GM12878 (cell line): ENCODE results near the gene CCDC187. TPM values are rescaled to one million over a fixed set of nuclear protein-coding genes. Genes with fewer than 3 reads are reported as not detected.

Source experiments
- ATAC-seq: fragments of 200-7000 bp; cut with Tn5 transposase; 3 replicates; pipeline ENCODE4 v1.9.1; 2020; ENCODE audit warnings: mild to moderate bottlenecking, moderate library complexity
- BruUV-seq: library from RNA; stranded (reverse); fragments of 400-500 nt; replicated peaks from 2 replicates; lab custom pipeline; 2021; lab: Mats Ljungman, UMichigan
- CTCF ChIA-PET: fragments of 300-600 bp; sonication (Branson Sonifier 250); formaldehyde crosslinking; extraction: SDS; loops from one replicate; lab custom pipeline; 2021; ENCODE audit warnings: inconsistent platforms; lab: Yijun Ruan, JAX
- POLR2A ChIA-PET: fragments of 350-600 bp; formaldehyde crosslinking; extraction: SDS; loops from one replicate; lab custom pipeline; 2021; ENCODE audit warnings: inconsistent platforms; lab: Charles Lee
- RAD21 ChIA-PET: fragments of 300-600 bp; sonication (Branson Sonifier 250); formaldehyde crosslinking; loops from one replicate; lab custom pipeline; 2023; ENCODE audit warnings: antibody characterized with exemption; ENCODE audit not compliant: unreplicated experiment; lab: Charles Lee
- SMC1A ChIA-PET: fragments of 300-600 bp; sonication (Branson Sonifier 250); formaldehyde crosslinking; loops from one replicate; lab custom pipeline; 2023; ENCODE audit not compliant: unreplicated experiment, uncharacterized antibody; lab: Charles Lee
- DNase-seq: peaks from one replicate; pipeline ENCODE4 v3.0.0-alpha.2; 2011; ENCODE audit warnings: low read depth, low spot score
- FAIRE-seq: peaks from 3 replicates; lab custom pipeline; 2011; peaks lifted over from hg19 to GRCh38; lab: Jason Lieb, UNC
- H2AFZ ChIP-seq: 2 replicates; pipeline ENCODE4 v1.6.0; 2011; ENCODE audit warnings: low read depth, low read length, control low read depth; ENCODE audit not compliant: control insufficient read depth
- H3K27ac ChIP-seq: 2 replicates; pipeline ENCODE4 v1.5.1; 2011; ENCODE audit warnings: control low read depth; ENCODE audit not compliant: control insufficient read depth, insufficient read depth
- H3K27me3 ChIP-seq, 2 experiments: replicated peaks in 1 of 2; 2 replicates each; pipeline versions ENCODE4 v1.6.0 to v1.6.1; 2011; ENCODE audit warnings: low read length in 1 of 2; ENCODE audit not compliant: control insufficient read depth in 2 of 2, insufficient read depth in 2 of 2
- H3K36me3 ChIP-seq, 2 experiments: 2 replicates each; pipeline ENCODE4 v1.5.1; 2011; ENCODE audit warnings: low read length in 1 of 2; ENCODE audit not compliant: control insufficient read depth in 2 of 2, insufficient read depth in 2 of 2
- H3K4me1 ChIP-seq: 2 replicates; pipeline ENCODE4 v1.6.1; 2011; ENCODE audit warnings: mild to moderate bottlenecking, low read length, moderate library complexity, mixed read lengths; ENCODE audit not compliant: control insufficient read depth, insufficient read depth
- H3K4me2 ChIP-seq: 2 replicates; pipeline ENCODE4 v1.6.0; 2011; ENCODE audit warnings: control low read depth; ENCODE audit not compliant: control insufficient read depth, insufficient read depth
- H3K4me3 ChIP-seq: fragments of 200-600 bp; sonication (generic); 2 replicates; pipeline ENCODE4 v1.5.1; 2016
- H3K79me2 ChIP-seq: 2 replicates; pipeline ENCODE4 v1.6.0; 2011; ENCODE audit warnings: low read length; ENCODE audit not compliant: control insufficient read depth, insufficient read depth
- H3K9ac ChIP-seq: 2 replicates; pipeline ENCODE4 v1.8.0; 2011; ENCODE audit warnings: low read length, control low read depth, mixed read lengths; ENCODE audit not compliant: control insufficient read depth, insufficient read depth
- H3K9me3 ChIP-seq: replicated peaks from 3 replicates; pipeline ENCODE4 v1.5.1; 2011; ENCODE audit warnings: mild to moderate bottlenecking, low read length; ENCODE audit not compliant: control insufficient read depth, insufficient read depth
- H4K20me1 ChIP-seq: 2 replicates; pipeline ENCODE4 v1.6.0; 2011; ENCODE audit not compliant: control insufficient read depth, insufficient read depth
- ASH2L ChIP-seq: fragments of 300-600, 200-600 bp; sonication (generic); IDR thresholded peaks from 2 replicates; pipeline ENCODE4 v1.6.1; 2017; ENCODE audit warnings: low read depth, mild to moderate bottlenecking, borderline replicate concordance
- FOXM1 ChIP-seq: IDR thresholded peaks from 2 replicates; pipeline ENCODE4 v1.6.1; 2012; ENCODE audit warnings: low read depth, mild to moderate bottlenecking, inconsistent platforms, low read length, moderate library complexity
- NFYB ChIP-seq: IDR thresholded peaks from 2 replicates; pipeline ENCODE4 v1.6.1; 2011; ENCODE audit warnings: low read depth, mild to moderate bottlenecking, low read length, improper control_type of control experiment, moderate library complexity; ENCODE audit not compliant: insufficient read depth
- NR2F1 ChIP-seq: fragments of 450-650 bp; conservative IDR thresholded peaks from 2 replicates; pipeline ENCODE4 v1.6.1; 2017; ENCODE audit warnings: mild to moderate bottlenecking
- ZNF217 ChIP-seq: fragments of 450-650 bp; IDR thresholded peaks from 2 replicates; pipeline ENCODE4 v1.6.1; 2017; ENCODE audit warnings: antibody characterized with exemption, mild to moderate bottlenecking
- WGBS: methylation state at CpG from one replicate; pipeline ENCODE4 v1.1.6; 2016; ENCODE audit warnings: low lambda C conversion rate; ENCODE audit not compliant: insufficient replicate concordance, insufficient coverage; ENCODE audit errors: missing lambda C conversion rate; 5-methylcytosine and 5-hydroxymethylcytosine counted together
- in situ Hi-C: fragments of 300-500 bp; cut with MboI; formaldehyde crosslinking; loops from 9 replicates; pipeline ENCODE4 v1.14.3; 2018; ENCODE audit warnings: mixed read lengths
- intact Hi-C: fragments of 100-400 bp; cut with micrococcal nuclease; formaldehyde crosslinking; loops from one replicate; pipeline ENCODE4 v1.14.2; 2022; ENCODE audit not compliant: unreplicated experiment
- polyA plus RNA-seq, 11 experiments: library from polyadenylated mRNA; depleted of rRNA in 4 of 11; unstranded in 6 of 11; stranded (reverse) in 5 of 11; fragments of >200 nt; fragmentation: Nextera tagmentation in 4 of 11; fragmentation: Illumina TruSeq in 1 of 11; extraction: Ambion mirVana in 4 of 11; extraction: Trizol in 1 of 11; gene quantifications; 1 replicate in 1 of 11; 2 replicates in 10 of 11; pipeline versions ENCODE4 v1.2.1 to v1.2.3, GENCODE V29; 2011 to 2016; ENCODE audit warnings: inconsistent platforms in 2 of 11, missing spikeins in 2 of 11, low read depth in 1 of 11
- total RNA-seq, 4 experiments: library from RNA; depleted of rRNA in 3 of 4; stranded (reverse); fragments of >200 nt in 3 of 4; fragmentation: Illumina TruSeq in 1 of 4; extraction: Trizol in 1 of 4; gene quantifications; 2 replicates each; pipeline versions ENCODE4 v1.2.1 to v1.2.3, GENCODE V29; 2013 to 2021
- TF ChIP-seq, protein P1 (sequence below): IDR thresholded peaks from 2 replicates; pipeline ENCODE4 v1.6.1; 2011; ENCODE audit warnings: low read depth, mild to moderate bottlenecking, low read length, moderate library complexity, borderline replicate concordance; ENCODE audit errors: extremely low read depth
- TF ChIP-seq, protein P2 (sequence below): fragments of 450-650 bp; IDR thresholded peaks from 2 replicates; pipeline ENCODE4 v1.6.1; 2017; ENCODE audit warnings: mild to moderate bottlenecking, moderate library complexity
- TF ChIP-seq, protein P3 (sequence below): fragments of 450-650 bp; IDR thresholded peaks from 2 replicates; pipeline ENCODE4 v1.6.1; 2017; ENCODE audit warnings: antibody characterized with exemption, mild to moderate bottlenecking, moderate library complexity
- TF ChIP-seq, protein P4 (sequence below): fragments of 450-650 bp; IDR thresholded peaks from 2 replicates; pipeline ENCODE4 v1.6.1; 2018; ENCODE audit warnings: mild to moderate bottlenecking, low read depth, moderate library complexity; ENCODE audit not compliant: partially characterized antibody
- TF ChIP-seq, protein P5 (sequence below): IDR thresholded peaks from 2 replicates; pipeline ENCODE4 v1.6.1; 2012; ENCODE audit warnings: low read depth, low read length, improper control_type of control experiment

The CCDC187 gene
- total and polyA plus RNA-seq, 10 of the 15 experiments (the other 5 are each of a cell fraction or from before 2014, with no cell fraction given), result 0.04 to 0.23 (median 0.04) TPM; not detected in 7

DNA sequence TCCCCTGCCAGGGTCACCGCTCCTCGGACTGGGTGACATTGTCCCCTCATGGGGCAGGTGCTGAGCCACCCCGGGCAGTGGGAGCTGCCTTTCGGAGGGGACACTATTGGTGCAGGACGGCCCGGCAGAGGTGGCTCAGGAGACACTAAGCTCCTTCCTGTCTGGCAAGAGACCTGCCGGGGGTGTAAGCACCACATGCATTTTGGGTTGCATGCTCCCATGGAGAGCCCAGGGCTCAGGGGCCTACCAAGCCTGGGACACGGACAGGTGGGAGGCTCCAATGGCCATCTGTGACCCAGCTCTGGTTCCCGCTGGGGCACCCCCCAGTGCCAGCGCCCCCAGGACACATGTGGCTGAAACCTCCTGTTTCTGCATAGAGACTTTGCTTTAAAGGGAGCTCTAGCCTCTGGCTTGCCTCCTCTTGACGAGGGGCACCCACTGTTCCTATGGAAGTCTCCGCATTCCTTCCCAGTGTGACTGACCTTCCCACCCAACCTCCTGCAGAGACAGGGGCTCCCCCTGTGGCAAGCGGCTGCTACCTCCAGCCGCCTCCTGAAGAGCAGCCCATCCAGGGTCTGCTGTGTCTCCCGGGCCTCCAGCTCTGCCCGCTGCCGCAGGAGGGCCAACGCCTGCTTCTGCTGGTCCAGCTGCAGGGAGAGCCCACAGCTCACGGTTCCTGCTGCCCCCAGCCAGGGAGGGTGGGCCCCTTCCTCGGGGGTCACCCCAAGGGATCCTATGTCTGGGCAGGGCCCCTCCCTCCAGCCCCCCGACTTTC is 28.1 kb downstream of the CCDC187 start:
- ATAC-seq (no peak), DNase-seq (no peak), FAIRE-seq (no peak)
- in situ Hi-C loops (no loop called here), intact Hi-C loops (no loop called here)
- 21% methylated on average over 20 of the region's 21 CpGs for WGBS
- H3K4me3 ChIP-seq, result no peak overlapping the region
- ChIA-PET POLR2A (no interaction called here), SMC1A (no interaction called here), RAD21 (interaction anchor here (1.1 kb wide), 1 partner anchor 9 kb away, joined by 3 read pairs; no protein-coding TSS in a partner anchor), CTCF (interaction anchor here (1.7 kb wide), 1 partner anchor 9 kb away, joined by 4 read pairs; no protein-coding TSS in a partner anchor)
- H3K9ac ChIP-seq, result no peak overlapping the region
- no peaks in the 10 kb centered on the region for H3K4me1 ChIP-seq
- H3K27ac ChIP-seq, result no peak overlapping the region
- TF ChIP-seq ZNF217 (no peak), FOXM1 (no peak), ASH2L (no peak), NFYB (no peak), NR2F1 (no peak)
- TF ChIP-seq, protein P1, sequence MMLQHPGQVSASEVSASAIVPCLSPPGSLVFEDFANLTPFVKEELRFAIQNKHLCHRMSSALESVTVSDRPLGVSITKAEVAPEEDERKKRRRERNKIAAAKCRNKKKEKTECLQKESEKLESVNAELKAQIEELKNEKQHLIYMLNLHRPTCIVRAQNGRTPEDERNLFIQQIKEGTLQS, result no peak
- TF ChIP-seq, protein P2, sequence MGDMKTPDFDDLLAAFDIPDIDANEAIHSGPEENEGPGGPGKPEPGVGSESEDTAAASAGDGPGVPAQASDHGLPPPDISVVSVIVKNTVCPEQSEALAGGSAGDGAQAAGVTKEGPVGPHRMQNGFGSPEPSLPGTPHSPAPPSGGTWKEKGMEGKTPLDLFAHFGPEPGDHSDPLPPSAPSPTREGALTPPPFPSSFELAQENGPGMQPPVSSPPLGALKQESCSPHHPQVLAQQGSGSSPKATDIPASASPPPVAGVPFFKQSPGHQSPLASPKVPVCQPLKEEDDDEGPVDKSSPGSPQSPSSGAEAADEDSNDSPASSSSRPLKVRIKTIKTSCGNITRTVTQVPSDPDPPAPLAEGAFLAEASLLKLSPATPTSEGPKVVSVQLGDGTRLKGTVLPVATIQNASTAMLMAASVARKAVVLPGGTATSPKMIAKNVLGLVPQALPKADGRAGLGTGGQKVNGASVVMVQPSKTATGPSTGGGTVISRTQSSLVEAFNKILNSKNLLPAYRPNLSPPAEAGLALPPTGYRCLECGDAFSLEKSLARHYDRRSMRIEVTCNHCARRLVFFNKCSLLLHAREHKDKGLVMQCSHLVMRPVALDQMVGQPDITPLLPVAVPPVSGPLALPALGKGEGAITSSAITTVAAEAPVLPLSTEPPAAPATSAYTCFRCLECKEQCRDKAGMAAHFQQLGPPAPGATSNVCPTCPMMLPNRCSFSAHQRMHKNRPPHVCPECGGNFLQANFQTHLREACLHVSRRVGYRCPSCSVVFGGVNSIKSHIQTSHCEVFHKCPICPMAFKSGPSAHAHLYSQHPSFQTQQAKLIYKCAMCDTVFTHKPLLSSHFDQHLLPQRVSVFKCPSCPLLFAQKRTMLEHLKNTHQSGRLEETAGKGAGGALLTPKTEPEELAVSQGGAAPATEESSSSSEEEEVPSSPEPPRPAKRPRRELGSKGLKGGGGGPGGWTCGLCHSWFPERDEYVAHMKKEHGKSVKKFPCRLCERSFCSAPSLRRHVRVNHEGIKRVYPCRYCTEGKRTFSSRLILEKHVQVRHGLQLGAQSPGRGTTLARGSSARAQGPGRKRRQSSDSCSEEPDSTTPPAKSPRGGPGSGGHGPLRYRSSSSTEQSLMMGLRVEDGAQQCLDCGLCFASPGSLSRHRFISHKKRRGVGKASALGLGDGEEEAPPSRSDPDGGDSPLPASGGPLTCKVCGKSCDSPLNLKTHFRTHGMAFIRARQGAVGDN, result no peak
- TF ChIP-seq, protein P3, sequence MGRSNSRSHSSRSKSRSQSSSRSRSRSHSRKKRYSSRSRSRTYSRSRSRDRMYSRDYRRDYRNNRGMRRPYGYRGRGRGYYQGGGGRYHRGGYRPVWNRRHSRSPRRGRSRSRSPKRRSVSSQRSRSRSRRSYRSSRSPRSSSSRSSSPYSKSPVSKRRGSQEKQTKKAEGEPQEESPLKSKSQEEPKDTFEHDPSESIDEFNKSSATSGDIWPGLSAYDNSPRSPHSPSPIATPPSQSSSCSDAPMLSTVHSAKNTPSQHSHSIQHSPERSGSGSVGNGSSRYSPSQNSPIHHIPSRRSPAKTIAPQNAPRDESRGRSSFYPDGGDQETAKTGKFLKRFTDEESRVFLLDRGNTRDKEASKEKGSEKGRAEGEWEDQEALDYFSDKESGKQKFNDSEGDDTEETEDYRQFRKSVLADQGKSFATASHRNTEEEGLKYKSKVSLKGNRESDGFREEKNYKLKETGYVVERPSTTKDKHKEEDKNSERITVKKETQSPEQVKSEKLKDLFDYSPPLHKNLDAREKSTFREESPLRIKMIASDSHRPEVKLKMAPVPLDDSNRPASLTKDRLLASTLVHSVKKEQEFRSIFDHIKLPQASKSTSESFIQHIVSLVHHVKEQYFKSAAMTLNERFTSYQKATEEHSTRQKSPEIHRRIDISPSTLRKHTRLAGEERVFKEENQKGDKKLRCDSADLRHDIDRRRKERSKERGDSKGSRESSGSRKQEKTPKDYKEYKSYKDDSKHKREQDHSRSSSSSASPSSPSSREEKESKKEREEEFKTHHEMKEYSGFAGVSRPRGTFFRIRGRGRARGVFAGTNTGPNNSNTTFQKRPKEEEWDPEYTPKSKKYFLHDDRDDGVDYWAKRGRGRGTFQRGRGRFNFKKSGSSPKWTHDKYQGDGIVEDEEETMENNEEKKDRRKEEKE, result no peak
- TF ChIP-seq, protein P4, sequence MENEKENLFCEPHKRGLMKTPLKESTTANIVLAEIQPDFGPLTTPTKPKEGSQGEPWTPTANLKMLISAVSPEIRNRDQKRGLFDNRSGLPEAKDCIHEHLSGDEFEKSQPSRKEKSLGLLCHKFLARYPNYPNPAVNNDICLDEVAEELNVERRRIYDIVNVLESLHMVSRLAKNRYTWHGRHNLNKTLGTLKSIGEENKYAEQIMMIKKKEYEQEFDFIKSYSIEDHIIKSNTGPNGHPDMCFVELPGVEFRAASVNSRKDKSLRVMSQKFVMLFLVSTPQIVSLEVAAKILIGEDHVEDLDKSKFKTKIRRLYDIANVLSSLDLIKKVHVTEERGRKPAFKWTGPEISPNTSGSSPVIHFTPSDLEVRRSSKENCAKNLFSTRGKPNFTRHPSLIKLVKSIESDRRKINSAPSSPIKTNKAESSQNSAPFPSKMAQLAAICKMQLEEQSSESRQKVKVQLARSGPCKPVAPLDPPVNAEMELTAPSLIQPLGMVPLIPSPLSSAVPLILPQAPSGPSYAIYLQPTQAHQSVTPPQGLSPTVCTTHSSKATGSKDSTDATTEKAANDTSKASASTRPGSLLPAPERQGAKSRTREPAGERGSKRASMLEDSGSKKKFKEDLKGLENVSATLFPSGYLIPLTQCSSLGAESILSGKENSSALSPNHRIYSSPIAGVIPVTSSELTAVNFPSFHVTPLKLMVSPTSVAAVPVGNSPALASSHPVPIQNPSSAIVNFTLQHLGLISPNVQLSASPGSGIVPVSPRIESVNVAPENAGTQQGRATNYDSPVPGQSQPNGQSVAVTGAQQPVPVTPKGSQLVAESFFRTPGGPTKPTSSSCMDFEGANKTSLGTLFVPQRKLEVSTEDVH, result no peak
- TF ChIP-seq, protein P5, sequence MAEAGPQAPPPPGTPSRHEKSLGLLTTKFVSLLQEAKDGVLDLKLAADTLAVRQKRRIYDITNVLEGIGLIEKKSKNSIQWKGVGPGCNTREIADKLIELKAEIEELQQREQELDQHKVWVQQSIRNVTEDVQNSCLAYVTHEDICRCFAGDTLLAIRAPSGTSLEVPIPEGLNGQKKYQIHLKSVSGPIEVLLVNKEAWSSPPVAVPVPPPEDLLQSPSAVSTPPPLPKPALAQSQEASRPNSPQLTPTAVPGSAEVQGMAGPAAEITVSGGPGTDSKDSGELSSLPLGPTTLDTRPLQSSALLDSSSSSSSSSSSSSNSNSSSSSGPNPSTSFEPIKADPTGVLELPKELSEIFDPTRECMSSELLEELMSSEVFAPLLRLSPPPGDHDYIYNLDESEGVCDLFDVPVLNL, result no peak
- no TSS peak for BruUV-seq
- H3K36me3 ChIP-seq, result no peaks in the 10 kb centered on the region
- H3K27me3 ChIP-seq, result peaks cover 0 to 2% of the 10 kb centered on the region in 2 experiments; a peak in 2 of 4 replicates
- H3K9me3 ChIP-seq, result no peaks in the 10 kb centered on the region
- H3K79me2 ChIP-seq, result no peaks in the 10 kb centered on the region
- no peak overlapping the region for H3K4me2 ChIP-seq
- no peak overlapping the region for H2AFZ ChIP-seq
- H4K20me1 ChIP-seq, result no peaks in the 10 kb centered on the region
